ENCODE measurements around the gene INPP4A.

Gene INPP4A

GRCh38 chr2:98550165-98550564 lies 105.5 kb downstream of the INPP4A start:
- ATAC-seq: no peak

GRCh38 chr2:98551316-98551715 lies 106.7 kb downstream of the INPP4A start:
- TF ChIP-seq TOX (CRISPR knock-in tag; IDR thresholded peaks at IDR 0.05; ENCODE audit: borderline replicate concordance) (no peak), ZNF70 (CRISPR knock-in tag; IDR thresholded peaks at IDR 0.05) (no peak), ARNTL (CRISPR knock-in tag; IDR thresholded peaks at IDR 0.05; ENCODE audit: borderline replicate concordance, low read depth) (no peak)
- ATAC-seq: no peak

More at GRCh38 chr2:98550165-98550564, 105.5 kb downstream of the INPP4A start:
- TF ChIP-seq ZFP30 (CRISPR knock-in tag; IDR thresholded peaks at IDR 0.05) (no peak), CSRNP3 (CRISPR knock-in tag; IDR thresholded peaks at IDR 0.05) (no peak), TCF4 (CRISPR knock-in tag; IDR thresholded peaks at IDR 0.05; ENCODE audit: borderline replicate concordance) (no peak), CSDC2 (CRISPR knock-in tag; IDR thresholded peaks at IDR 0.05) (no peak), ZNF70 (CRISPR knock-in tag; IDR thresholded peaks at IDR 0.05) (no peak), SNAI2 (CRISPR knock-in tag; IDR thresholded peaks at IDR 0.05) (no peak), ZNF8 (CRISPR knock-in tag; IDR thresholded peaks at IDR 0.05) (no peak)
- TF ChIP-seq, protein P1, sequence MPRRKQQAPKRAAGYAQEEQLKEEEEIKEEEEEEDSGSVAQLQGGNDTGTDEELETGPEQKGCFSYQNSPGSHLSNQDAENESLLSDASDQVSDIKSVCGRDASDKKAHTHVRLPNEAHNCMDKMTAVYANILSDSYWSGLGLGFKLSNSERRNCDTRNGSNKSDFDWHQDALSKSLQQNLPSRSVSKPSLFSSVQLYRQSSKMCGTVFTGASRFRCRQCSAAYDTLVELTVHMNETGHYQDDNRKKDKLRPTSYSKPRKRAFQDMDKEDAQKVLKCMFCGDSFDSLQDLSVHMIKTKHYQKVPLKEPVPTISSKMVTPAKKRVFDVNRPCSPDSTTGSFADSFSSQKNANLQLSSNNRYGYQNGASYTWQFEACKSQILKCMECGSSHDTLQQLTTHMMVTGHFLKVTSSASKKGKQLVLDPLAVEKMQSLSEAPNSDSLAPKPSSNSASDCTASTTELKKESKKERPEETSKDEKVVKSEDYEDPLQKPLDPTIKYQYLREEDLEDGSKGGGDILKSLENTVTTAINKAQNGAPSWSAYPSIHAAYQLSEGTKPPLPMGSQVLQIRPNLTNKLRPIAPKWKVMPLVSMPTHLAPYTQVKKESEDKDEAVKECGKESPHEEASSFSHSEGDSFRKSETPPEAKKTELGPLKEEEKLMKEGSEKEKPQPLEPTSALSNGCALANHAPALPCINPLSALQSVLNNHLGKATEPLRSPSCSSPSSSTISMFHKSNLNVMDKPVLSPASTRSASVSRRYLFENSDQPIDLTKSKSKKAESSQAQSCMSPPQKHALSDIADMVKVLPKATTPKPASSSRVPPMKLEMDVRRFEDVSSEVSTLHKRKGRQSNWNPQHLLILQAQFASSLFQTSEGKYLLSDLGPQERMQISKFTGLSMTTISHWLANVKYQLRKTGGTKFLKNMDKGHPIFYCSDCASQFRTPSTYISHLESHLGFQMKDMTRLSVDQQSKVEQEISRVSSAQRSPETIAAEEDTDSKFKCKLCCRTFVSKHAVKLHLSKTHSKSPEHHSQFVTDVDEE (CRISPR knock-in tag; IDR thresholded peaks at IDR 0.05): no peak
- TF ChIP-seq, protein P2, sequence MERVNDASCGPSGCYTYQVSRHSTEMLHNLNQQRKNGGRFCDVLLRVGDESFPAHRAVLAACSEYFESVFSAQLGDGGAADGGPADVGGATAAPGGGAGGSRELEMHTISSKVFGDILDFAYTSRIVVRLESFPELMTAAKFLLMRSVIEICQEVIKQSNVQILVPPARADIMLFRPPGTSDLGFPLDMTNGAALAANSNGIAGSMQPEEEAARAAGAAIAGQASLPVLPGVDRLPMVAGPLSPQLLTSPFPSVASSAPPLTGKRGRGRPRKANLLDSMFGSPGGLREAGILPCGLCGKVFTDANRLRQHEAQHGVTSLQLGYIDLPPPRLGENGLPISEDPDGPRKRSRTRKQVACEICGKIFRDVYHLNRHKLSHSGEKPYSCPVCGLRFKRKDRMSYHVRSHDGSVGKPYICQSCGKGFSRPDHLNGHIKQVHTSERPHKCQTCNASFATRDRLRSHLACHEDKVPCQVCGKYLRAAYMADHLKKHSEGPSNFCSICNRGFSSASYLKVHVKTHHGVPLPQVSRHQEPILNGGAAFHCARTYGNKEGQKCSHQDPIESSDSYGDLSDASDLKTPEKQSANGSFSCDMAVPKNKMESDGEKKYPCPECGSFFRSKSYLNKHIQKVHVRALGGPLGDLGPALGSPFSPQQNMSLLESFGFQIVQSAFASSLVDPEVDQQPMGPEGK (CRISPR knock-in tag; IDR thresholded peaks at IDR 0.05; ENCODE audit: borderline replicate concordance): no peak
- TF ChIP-seq, protein P3, sequence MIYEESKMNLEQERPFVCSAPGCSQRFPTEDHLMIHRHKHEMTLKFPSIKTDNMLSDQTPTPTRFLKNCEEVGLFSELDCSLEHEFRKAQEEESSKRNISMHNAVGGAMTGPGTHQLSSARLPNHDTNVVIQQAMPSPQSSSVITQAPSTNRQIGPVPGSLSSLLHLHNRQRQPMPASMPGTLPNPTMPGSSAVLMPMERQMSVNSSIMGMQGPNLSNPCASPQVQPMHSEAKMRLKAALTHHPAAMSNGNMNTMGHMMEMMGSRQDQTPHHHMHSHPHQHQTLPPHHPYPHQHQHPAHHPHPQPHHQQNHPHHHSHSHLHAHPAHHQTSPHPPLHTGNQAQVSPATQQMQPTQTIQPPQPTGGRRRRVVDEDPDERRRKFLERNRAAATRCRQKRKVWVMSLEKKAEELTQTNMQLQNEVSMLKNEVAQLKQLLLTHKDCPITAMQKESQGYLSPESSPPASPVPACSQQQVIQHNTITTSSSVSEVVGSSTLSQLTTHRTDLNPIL (CRISPR knock-in tag; IDR thresholded peaks at IDR 0.05; ENCODE audit: low read depth): no peak

GRCh38 chr2:98552499-98553179 lies 108.0 kb downstream of the INPP4A start:
- no peak for ATAC-seq
- TF ChIP-seq PPARA (CRISPR knock-in tag; IDR thresholded peaks at IDR 0.05; ENCODE audit: borderline replicate concordance) (no peak), SNAI2 (CRISPR knock-in tag; IDR thresholded peaks at IDR 0.05) (no peak), ARNTL (CRISPR knock-in tag; IDR thresholded peaks at IDR 0.05; ENCODE audit: borderline replicate concordance, low read depth) (no peak), ZFP3 (CRISPR knock-in tag; IDR thresholded peaks at IDR 0.05) (no peak), CSRNP3 (CRISPR knock-in tag; IDR thresholded peaks at IDR 0.05) (no peak), TCF4 (CRISPR knock-in tag; IDR thresholded peaks at IDR 0.05; ENCODE audit: borderline replicate concordance) (no peak), GLIS3 (CRISPR knock-in tag; IDR thresholded peaks at IDR 0.05) (no peak), ZFP30 (CRISPR knock-in tag; IDR thresholded peaks at IDR 0.05) (no peak)
- TF ChIP-seq, protein P2 (CRISPR knock-in tag; IDR thresholded peaks at IDR 0.05; ENCODE audit: borderline replicate concordance): no peak

Data from SK-N-SH treated with all-trans-retinoic acid at 6 μM for 48 hours (cell line).